Measurements from ENCODE around the gene C14orf132. TPM values are rescaled to one million over a fixed set of nuclear protein-coding genes. Genes with fewer than 3 reads are reported as not detected.

Gene C14orf132
- total RNA-seq, 4 donors from 2014 or later = 2.4 to 9.5 (median 4.3) TPM

DNA sequence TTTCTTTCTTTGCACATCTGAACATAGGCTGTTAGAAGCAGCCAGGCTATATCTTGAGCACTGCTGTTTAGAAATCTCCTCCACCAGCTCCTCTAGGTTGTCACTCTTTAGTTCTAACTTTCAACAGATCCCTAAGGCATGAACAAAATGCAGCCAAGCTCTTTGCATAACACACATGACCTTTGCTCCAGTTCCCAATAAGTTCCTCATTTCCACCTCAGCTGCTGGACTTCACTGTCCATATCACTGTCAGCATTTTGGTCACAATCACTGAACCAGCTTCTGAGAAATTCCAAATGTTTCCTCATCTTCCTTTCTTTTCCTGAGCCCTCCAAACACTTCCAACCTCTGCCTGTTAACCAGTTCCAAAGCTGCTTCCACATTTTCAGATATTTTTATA, 27.6 kb upstream of the C14orf132 start:
- TF ChIP-seq, protein P1, sequence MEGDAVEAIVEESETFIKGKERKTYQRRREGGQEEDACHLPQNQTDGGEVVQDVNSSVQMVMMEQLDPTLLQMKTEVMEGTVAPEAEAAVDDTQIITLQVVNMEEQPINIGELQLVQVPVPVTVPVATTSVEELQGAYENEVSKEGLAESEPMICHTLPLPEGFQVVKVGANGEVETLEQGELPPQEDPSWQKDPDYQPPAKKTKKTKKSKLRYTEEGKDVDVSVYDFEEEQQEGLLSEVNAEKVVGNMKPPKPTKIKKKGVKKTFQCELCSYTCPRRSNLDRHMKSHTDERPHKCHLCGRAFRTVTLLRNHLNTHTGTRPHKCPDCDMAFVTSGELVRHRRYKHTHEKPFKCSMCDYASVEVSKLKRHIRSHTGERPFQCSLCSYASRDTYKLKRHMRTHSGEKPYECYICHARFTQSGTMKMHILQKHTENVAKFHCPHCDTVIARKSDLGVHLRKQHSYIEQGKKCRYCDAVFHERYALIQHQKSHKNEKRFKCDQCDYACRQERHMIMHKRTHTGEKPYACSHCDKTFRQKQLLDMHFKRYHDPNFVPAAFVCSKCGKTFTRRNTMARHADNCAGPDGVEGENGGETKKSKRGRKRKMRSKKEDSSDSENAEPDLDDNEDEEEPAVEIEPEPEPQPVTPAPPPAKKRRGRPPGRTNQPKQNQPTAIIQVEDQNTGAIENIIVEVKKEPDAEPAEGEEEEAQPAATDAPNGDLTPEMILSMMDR (IDR thresholded peaks at IDR 0.05; ENCODE audit: low read depth) = no peak

DNA sequence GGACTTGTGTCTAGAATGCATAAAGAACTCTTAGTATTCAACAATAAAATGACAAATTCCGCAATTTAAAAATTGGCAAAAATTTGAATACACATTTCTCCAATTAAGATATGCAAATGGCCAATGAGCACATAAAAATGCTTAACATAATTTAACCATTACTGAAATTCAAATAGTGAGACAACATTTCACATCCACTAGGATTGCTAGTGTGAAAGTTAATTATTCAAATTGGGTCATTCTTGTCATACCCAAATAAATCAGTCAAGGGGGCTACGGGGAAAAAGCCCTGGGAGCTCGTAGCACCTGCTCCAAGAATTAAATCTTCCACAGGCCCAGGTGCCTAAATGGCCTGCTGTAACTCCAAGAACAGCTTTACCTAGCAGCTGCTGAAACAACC, 25.0 kb upstream of the C14orf132 start:
- TF ChIP-seq, protein P1 (IDR thresholded peaks at IDR 0.05; ENCODE audit: low read depth) = no peak

DNA sequence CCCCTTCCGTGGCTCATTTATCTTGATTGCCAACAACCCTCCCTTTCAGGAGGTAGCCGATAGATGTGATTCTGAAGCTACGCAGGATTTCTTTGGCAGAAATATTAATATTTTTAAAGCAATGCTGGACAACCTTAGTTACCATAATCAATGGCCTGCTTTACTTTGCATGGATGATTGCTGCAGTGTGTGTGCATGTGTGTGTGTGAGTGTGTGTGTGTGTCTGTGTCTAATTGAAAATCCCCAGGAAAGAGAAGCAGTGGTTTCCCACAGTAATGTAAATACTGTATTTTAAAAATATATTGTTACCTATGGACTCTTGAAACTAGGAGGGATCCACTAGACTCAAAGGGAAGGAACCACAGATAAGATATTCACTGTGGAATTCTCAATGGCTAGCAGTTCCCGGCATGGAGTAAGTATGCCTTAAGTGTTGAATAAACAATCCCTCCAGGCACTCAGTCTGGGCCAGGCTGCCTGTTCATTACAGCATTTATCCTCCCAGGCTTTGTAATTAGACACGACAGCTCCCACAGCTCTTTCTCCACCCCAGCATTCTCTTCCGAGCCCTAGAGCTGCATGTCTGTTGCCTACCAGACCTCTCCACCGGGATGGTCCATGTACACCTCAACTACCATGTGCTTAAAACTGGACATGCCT, 22.5 kb upstream of the C14orf132 start:
- TF ChIP-seq, protein P1 (IDR thresholded peaks at IDR 0.05; ENCODE audit: low read depth) = no peak

DNA sequence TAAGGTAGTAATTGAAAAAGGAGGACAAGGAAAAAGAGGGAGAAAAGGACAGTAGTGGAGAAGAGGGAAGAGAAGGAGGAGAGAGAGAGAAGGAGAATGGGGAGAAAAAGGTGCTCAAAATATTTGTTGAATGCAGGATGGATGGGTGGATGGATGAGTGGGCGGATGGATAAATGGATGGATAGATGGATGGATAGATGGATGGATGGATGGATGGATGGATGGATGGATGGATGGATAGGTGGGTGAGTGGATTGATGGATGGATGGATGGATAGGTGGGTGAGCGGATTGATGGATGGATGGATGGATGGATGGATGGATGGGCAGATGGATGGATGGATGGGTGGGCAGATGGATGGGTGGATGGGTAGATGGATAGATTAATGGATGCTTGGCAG, 21.3 kb upstream of the C14orf132 start:
- TF ChIP-seq, protein P1 (IDR thresholded peaks at IDR 0.05; ENCODE audit: low read depth) = no peak

DNA sequence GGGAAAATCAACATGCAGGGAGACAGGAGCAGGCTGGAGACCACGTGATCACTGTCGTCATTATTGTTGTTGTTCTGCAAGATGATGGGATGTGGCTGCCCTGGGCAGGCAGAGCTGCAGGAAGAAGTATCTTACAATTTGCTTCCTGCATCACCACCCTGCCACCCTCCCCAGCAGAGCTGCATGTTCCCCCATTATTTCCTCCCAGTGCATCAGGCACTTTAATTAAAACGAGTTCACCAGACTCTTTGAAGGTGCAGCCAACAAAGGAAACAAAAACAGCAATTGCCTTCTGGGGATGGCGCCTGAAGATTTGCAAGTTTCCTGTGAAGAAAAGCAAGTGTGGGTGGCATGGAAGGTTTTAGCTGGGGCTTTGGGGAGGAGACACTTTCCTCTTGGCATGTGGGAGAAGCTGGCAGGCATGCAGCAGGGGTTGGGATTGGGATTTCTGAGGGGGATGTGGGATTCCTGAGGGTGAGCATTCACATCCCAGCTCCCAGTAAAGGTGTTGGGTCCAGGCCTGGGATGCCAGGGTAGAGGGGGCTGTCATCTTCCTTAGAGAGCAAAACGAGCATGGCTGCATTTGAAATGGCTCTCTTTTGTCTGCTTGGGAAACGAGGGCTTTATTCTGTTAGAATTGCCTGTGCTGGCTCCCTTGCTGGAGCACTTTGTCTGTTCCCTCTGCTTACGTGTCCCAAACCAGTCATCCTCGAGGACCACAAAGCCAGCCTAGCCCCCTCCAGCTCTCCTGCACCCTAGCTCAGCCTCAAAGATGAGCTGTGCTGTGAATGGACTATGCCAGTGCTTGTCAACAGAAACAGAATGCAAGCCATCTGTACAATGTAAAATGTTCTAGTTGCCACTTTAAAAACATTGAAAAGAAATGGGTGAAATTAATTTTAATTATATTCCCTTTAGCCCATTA, 11.5 kb upstream of the C14orf132 start:
- TF ChIP-seq, protein P1 (IDR thresholded peaks at IDR 0.05; ENCODE audit: low read depth) = no peak

DNA sequence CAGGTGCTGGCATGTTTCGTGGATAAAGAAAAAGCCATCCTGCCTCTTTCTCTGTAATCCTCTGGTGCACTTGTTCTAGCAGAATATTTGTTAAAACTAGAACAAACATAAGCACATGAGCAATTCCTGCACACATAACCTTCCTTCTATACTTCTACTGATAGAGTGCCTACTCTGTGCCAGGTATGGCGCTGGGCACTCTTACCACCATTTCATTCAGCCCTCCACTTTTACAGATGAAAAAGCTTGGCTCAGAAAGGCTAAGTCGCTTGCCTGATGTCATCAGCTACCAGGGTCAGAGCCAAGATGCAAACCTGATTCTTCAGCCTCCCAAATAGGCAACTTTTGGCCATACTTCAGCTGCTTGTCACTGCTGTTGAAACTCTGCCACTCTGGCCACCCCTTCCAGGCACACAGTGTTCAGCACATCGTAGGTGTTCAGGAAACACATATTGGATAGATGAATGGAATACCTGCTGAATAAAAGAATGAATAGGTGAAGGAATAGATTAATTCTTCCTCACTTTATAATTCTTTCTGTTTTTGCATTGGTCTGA, 10.0 kb upstream of the C14orf132 start:
- TF ChIP-seq, protein P1 (IDR thresholded peaks at IDR 0.05; ENCODE audit: low read depth) = no peak

All from subcutaneous adipose tissue (tissue), 4 donors.